IMR-90 (cell line): ENCODE results near the gene ABLIM3. TPM values are rescaled to one million over a fixed set of nuclear protein-coding genes. Genes with fewer than 3 reads are reported as not detected.

ENCODE experiments used
- ATAC-seq: fragments of 200-7000 bp; cut with Tn5 transposase; 2 replicates; pipeline ENCODE4 v1.9.1; 2020; ENCODE audit warnings: low read depth, mild to moderate bottlenecking, moderate library complexity
- BruUV-seq: library from RNA; stranded (reverse); fragments of 400-500 nt; replicated peaks from 2 replicates; lab custom pipeline; 2021; lab: Mats Ljungman, UMichigan
- CTCF ChIA-PET: fragments of 300-600 bp; formaldehyde crosslinking; extraction: SDS; loops from one replicate; lab custom pipeline; 2021; ENCODE audit warnings: antibody characterized with exemption; lab: Yijun Ruan, JAX
- POLR2A ChIA-PET: fragments of 300-600 bp; sonication (Branson Sonifier 250); formaldehyde crosslinking; loops from one replicate; lab custom pipeline; 2022; ENCODE audit warnings: antibody characterized with exemption; ENCODE audit not compliant: unreplicated experiment; lab: Charles Lee
- DNase-seq: peaks from one replicate; pipeline ENCODE4 v3.0.0; 2013
- H2AFZ ChIP-seq: replicated peaks from 2 replicates; pipeline ENCODE3; 2013; ENCODE audit warnings: low read length, mild to moderate bottlenecking; ENCODE audit not compliant: poor library complexity
- H2AK5ac ChIP-seq: 2 replicates; pipeline ENCODE4 v1.6.1; 2013; ENCODE audit warnings: low read depth, low read length, inconsistent platforms
- H2AK9ac ChIP-seq: replicated peaks from 2 replicates; pipeline ENCODE3; 2013; ENCODE audit warnings: mild to moderate bottlenecking, low read depth, low read length, moderate library complexity; ENCODE audit not compliant: poor library complexity
- H2BK120ac ChIP-seq: 2 replicates; pipeline ENCODE4 v1.6.1; 2013; ENCODE audit warnings: low read depth, low read length, inconsistent platforms
- H2BK15ac ChIP-seq: 3 replicates; pipeline ENCODE4 v1.6.1; 2013; ENCODE audit warnings: low read depth, low read length, inconsistent platforms
- H2BK20ac ChIP-seq: 2 replicates; pipeline ENCODE4 v1.6.1; 2013; ENCODE audit warnings: low read depth, mild to moderate bottlenecking, inconsistent platforms, low read length, moderate library complexity
- H2BK5ac ChIP-seq: 2 replicates; pipeline ENCODE4 v1.6.1; 2013; ENCODE audit warnings: mild to moderate bottlenecking, low read depth, low read length, inconsistent platforms; ENCODE audit not compliant: poor library complexity, severe bottlenecking
- H3K14ac ChIP-seq: replicated peaks from 2 replicates; pipeline ENCODE4 v1.6.1; 2013; ENCODE audit warnings: low read depth, low read length, inconsistent platforms
- H3K18ac ChIP-seq: 2 replicates; pipeline ENCODE4 v1.6.1; 2013; ENCODE audit warnings: low read depth, low read length, control low read depth
- H3K23ac ChIP-seq: 2 replicates; pipeline ENCODE4 v1.6.1; 2013; ENCODE audit warnings: low read depth, low read length, inconsistent platforms
- H3K27ac ChIP-seq: 2 replicates; pipeline ENCODE4 v1.5.1; 2013; ENCODE audit warnings: mild to moderate bottlenecking, control low read depth, low read length; ENCODE audit not compliant: insufficient read depth
- H3K27me3 ChIP-seq: 2 replicates; pipeline ENCODE4 v1.6.1; 2013; ENCODE audit warnings: low read length; ENCODE audit not compliant: control insufficient read depth, insufficient read depth
- H3K36me3 ChIP-seq: 2 replicates; pipeline ENCODE4 v1.6.1; 2013; ENCODE audit warnings: low read length, mixed read lengths; ENCODE audit not compliant: control insufficient read depth, insufficient read depth
- H3K4ac ChIP-seq: 2 replicates; pipeline ENCODE4 v1.6.1; 2013; ENCODE audit warnings: low read depth, low read length, inconsistent platforms
- H3K4me1 ChIP-seq: 2 replicates; pipeline ENCODE4 v1.6.1; 2013; ENCODE audit warnings: low read length, mixed read lengths; ENCODE audit not compliant: control insufficient read depth, insufficient read depth
- H3K4me2 ChIP-seq: 2 replicates; pipeline ENCODE4 v1.6.1; 2013; ENCODE audit warnings: low read depth, mild to moderate bottlenecking, control low read depth, low read length, moderate library complexity
- H3K4me3 ChIP-seq: 2 replicates; pipeline ENCODE4 v1.5.1; 2013; ENCODE audit warnings: low read depth, mild to moderate bottlenecking, control low read depth, low read length, moderate library complexity; ENCODE audit not compliant: insufficient read depth
- H3K56ac ChIP-seq: 2 replicates; pipeline ENCODE4 v1.6.1; 2013; ENCODE audit warnings: low read length, inconsistent platforms; ENCODE audit not compliant: insufficient read depth; ENCODE audit errors: extremely low read depth
- H3K79me1 ChIP-seq, 2 experiments: 2 replicates each; pipeline ENCODE4 v1.6.1; 2013; ENCODE audit warnings: low read length in 2 of 2, inconsistent platforms in 1 of 2, low read depth in 1 of 2
- H3K9ac ChIP-seq: 2 replicates; pipeline ENCODE4 v1.6.1; 2013; ENCODE audit warnings: low read depth, low read length, control low read depth
- H3K9me1 ChIP-seq: 2 replicates; pipeline ENCODE4 v1.6.1; 2013; ENCODE audit warnings: low read length, inconsistent platforms; ENCODE audit not compliant: insufficient read depth
- H3K9me3 ChIP-seq: 2 replicates; pipeline ENCODE4 v1.6.1; 2013; ENCODE audit warnings: low read length; ENCODE audit not compliant: control insufficient read depth, insufficient read depth
- H4K20me1 ChIP-seq: 2 replicates; pipeline ENCODE4 v1.6.1; 2013; ENCODE audit warnings: low read length, inconsistent platforms; ENCODE audit not compliant: insufficient read depth
- H4K5ac ChIP-seq: 2 replicates; pipeline ENCODE4 v1.6.1; 2013; ENCODE audit warnings: mild to moderate bottlenecking, low read depth, low read length, control low read depth
- H4K8ac ChIP-seq, 2 experiments: 2 replicates each; pipeline ENCODE4 v1.6.1; 2013; ENCODE audit warnings: low read depth in 2 of 2, low read length in 2 of 2, control low read depth in 1 of 2, inconsistent platforms in 1 of 2
- H4K91ac ChIP-seq: 2 replicates; pipeline ENCODE4 v1.6.1; 2013; ENCODE audit warnings: low read depth, low read length, inconsistent platforms; ENCODE audit not compliant: insufficient read depth
- BHLHE40 ChIP-seq: fragments of 150-350 bp; IDR thresholded peaks from 2 replicates; pipeline ENCODE4 v1.6.1; 2016; ENCODE audit warnings: mild to moderate bottlenecking, low read depth, low read length
- CHD1 ChIP-seq: IDR thresholded peaks from 2 replicates; pipeline ENCODE4 v1.6.1; 2012; ENCODE audit warnings: low read depth, low read length, improper control_type of control experiment
- FOS ChIP-seq: fragments of 150-350 bp; IDR thresholded peaks from 2 replicates; pipeline ENCODE4 v1.6.1; 2016; ENCODE audit warnings: low read depth, low read length
- MAFK ChIP-seq: IDR thresholded peaks from 2 replicates; pipeline ENCODE4 v1.6.1; 2012; ENCODE audit warnings: low read depth, low read length, improper control_type of control experiment
- MAZ ChIP-seq: IDR thresholded peaks from 2 replicates; pipeline ENCODE4 v1.6.1; 2012; ENCODE audit warnings: low read depth, mild to moderate bottlenecking, low read length, improper control_type of control experiment, moderate library complexity, borderline replicate concordance
- MXI1 ChIP-seq: IDR thresholded peaks from 2 replicates; pipeline ENCODE4 v1.6.1; 2012; ENCODE audit warnings: low read depth, mild to moderate bottlenecking, low read length, moderate library complexity, borderline replicate concordance
- NFE2L2 ChIP-seq: fragments of 150-350 bp; IDR thresholded peaks from 2 replicates; pipeline ENCODE4 v1.6.1; 2016; ENCODE audit warnings: low read depth, mild to moderate bottlenecking, low read length
- RAD21 ChIP-seq: IDR thresholded peaks from 2 replicates; pipeline ENCODE4 v1.6.1; 2012; ENCODE audit warnings: low read length, improper control_type of control experiment
- RCOR1 ChIP-seq: IDR thresholded peaks from 2 replicates; pipeline ENCODE4 v1.6.1; 2012; ENCODE audit warnings: mild to moderate bottlenecking, low read length, improper control_type of control experiment; ENCODE audit not compliant: insufficient replicate concordance
- RFX5 ChIP-seq: IDR thresholded peaks from 2 replicates; pipeline ENCODE4 v1.8.0; 2012; ENCODE audit warnings: low read depth, mild to moderate bottlenecking, low read length, moderate library complexity
- dilution Hi-C: fragments of 300-500 bp; cut with HindIII; formaldehyde crosslinking; loops from one replicate; pipeline ENCODE4 v1.14.3; 2018; ENCODE audit warnings: low sequenced_read_pairs; ENCODE audit not compliant: unreplicated experiment
- in situ Hi-C: fragments of 300-500 bp; cut with MboI; formaldehyde crosslinking; loops from 3 replicates; pipeline ENCODE4 v1.14.3; 2019; ENCODE audit warnings: low sequenced_read_pairs, inconsistent platforms, mixed read lengths
- intact Hi-C: fragments of 100-400 bp; cut with micrococcal nuclease; formaldehyde crosslinking; loops from 2 replicates; pipeline ENCODE4 v1.10.0; 2022
- polyA plus RNA-seq, 3 experiments: library from polyadenylated mRNA; depleted of rRNA; stranded (reverse); fragments of >200 nt; gene quantifications; 2 replicates each; pipeline ENCODE4 v1.2.3, GENCODE V29; 2012; ENCODE audit warnings: low replicate concordance in 1 of 3
- total RNA-seq: library from RNA; depleted of rRNA; stranded (reverse); fragments of >200 nt; gene quantifications from 2 replicates; pipeline ENCODE4 v1.2.3, GENCODE V29; 2012
- TF ChIP-seq, protein P1 (sequence below): fragments of 150-350 bp; IDR thresholded peaks from 2 replicates; pipeline ENCODE4 v1.6.1; 2017; ENCODE audit warnings: mild to moderate bottlenecking, antibody characterized with exemption, low read length, low read depth

The ABLIM3 gene
- total and polyA plus RNA-seq, 2 of the 4 experiments (the other 2 are of a cell fraction) = 33.3 to 69.9 TPM

DNA sequence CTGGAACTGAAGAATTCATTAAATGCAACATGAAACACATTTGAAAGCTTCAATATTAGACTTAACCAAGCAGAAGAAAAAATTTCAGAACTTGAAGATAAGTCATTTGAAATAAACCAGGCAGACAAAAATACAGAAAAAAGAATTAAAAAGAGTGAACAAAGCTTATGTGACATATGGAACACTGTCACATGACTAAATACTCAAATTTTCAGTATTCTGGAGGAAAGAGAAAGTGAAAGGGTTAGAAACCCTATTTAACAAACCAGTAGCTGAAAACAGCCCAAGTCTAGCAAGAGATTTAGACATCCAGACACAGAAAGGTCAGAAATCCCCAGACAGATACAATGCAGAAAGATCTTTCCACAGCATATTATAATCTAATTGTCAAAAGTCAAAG is 41.4 kb upstream of the ABLIM3 start (continued):
- TF ChIP-seq RFX5 (no peak), BHLHE40 (no peak), CHD1 (no peak), MAZ (no peak), FOS (no peak)

DNA sequence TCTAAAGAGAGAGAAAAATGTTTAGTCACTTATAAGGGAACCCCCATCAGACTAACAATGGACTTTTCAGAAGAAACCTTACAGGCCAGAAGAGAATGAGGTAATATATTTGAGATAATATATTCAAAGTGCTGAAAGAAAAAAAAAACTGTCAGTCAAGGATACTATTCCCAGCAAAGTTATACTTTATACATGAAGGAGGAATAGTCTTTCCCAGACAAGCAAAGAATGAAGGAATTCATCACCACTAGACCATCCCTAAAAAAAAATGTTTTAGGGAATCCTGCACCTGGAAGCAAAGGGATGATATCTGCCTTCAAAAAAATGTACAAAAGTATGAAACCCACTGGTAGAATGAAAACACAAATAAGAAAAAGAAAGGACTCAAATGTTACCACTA is 41.0 kb upstream of the ABLIM3 start:
- no peak overlapping the region for H3K23ac ChIP-seq
- H2BK15ac ChIP-seq = no peak overlapping the region
- no peaks in the 10 kb centered on the region for H3K79me1 ChIP-seq
- H2AK9ac ChIP-seq = no peak overlapping the region
- no peak overlapping the region for H3K18ac ChIP-seq
- peaks cover 3% of the 10 kb centered on the region; the same call in 1 of the 2 replicates for H3K9me3 ChIP-seq
- no peak overlapping the region for H4K8ac ChIP-seq
- H4K91ac ChIP-seq = no peak overlapping the region
- H3K9me1 ChIP-seq = no peaks in the 10 kb centered on the region
- dilution Hi-C loops (no loop called here), intact Hi-C loops (no loop called here), in situ Hi-C loops (no loop called here)
- no peak for ATAC-seq
- H2AK5ac ChIP-seq = no peak overlapping the region
- no peak overlapping the region for H3K9ac ChIP-seq
- DNase-seq = no peak
- H3K14ac ChIP-seq = no peak overlapping the region
- TF ChIP-seq NFE2L2 = no peak
- no peak for TF ChIP-seq MXI1
- TF ChIP-seq RAD21 = no peak
- TF ChIP-seq MAFK = no peak
- TF ChIP-seq CHD1 = no peak
- no peak for TF ChIP-seq RFX5
- TF ChIP-seq FOS = no peak
- TF ChIP-seq RCOR1 = no peak
- TF ChIP-seq, protein P1, sequence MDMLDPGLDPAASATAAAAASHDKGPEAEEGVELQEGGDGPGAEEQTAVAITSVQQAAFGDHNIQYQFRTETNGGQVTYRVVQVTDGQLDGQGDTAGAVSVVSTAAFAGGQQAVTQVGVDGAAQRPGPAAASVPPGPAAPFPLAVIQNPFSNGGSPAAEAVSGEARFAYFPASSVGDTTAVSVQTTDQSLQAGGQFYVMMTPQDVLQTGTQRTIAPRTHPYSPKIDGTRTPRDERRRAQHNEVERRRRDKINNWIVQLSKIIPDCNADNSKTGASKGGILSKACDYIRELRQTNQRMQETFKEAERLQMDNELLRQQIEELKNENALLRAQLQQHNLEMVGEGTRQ = no peak
- BruUV-seq = no TSS peak
- no peak overlapping the region for H3K56ac ChIP-seq
- H3K4ac ChIP-seq = no peak overlapping the region
- no peak overlapping the region for H3K27ac ChIP-seq
- no peaks in the 10 kb centered on the region for H3K4me1 ChIP-seq
- H3K36me3 ChIP-seq = no peaks in the 10 kb centered on the region
- no peak overlapping the region for H2BK20ac ChIP-seq
- ChIA-PET POLR2A (no interaction called here), CTCF (no interaction called here)
- no peak overlapping the region for H3K4me2 ChIP-seq
- H3K27me3 ChIP-seq = peaks cover 3% of the 10 kb centered on the region
- no peaks in the 10 kb centered on the region for H4K20me1 ChIP-seq
- no peak overlapping the region for H3K4me3 ChIP-seq
- H2BK5ac ChIP-seq = no peak overlapping the region
- H2AFZ ChIP-seq = no peak overlapping the region
- no peak overlapping the region for H4K5ac ChIP-seq
- H2BK120ac ChIP-seq = no peak overlapping the region
